ENCODE measurements around the gene NTN5.

Gene NTN5

GRCh38 chr19:48663667-48664066, 9.2 kb downstream of the NTN5 start:
- no peak for TF ChIP-seq GATA3 (IDR thresholded peaks at IDR 0.05; ENCODE audit: low read depth, low read length)
- no peak for TF ChIP-seq GATA2 (IDR thresholded peaks at IDR 0.05; ENCODE audit: low read depth, low read length)

- TF ChIP-seq GATA3 (IDR thresholded peaks at IDR 0.05; ENCODE audit: low read depth, low read length) (no peak), GATA2 (IDR thresholded peaks at IDR 0.05; ENCODE audit: low read depth, low read length) (no peak)
Measured at GRCh38 chr19:48661711-48662090, 11.1 kb downstream of the NTN5 start.

DNA sequence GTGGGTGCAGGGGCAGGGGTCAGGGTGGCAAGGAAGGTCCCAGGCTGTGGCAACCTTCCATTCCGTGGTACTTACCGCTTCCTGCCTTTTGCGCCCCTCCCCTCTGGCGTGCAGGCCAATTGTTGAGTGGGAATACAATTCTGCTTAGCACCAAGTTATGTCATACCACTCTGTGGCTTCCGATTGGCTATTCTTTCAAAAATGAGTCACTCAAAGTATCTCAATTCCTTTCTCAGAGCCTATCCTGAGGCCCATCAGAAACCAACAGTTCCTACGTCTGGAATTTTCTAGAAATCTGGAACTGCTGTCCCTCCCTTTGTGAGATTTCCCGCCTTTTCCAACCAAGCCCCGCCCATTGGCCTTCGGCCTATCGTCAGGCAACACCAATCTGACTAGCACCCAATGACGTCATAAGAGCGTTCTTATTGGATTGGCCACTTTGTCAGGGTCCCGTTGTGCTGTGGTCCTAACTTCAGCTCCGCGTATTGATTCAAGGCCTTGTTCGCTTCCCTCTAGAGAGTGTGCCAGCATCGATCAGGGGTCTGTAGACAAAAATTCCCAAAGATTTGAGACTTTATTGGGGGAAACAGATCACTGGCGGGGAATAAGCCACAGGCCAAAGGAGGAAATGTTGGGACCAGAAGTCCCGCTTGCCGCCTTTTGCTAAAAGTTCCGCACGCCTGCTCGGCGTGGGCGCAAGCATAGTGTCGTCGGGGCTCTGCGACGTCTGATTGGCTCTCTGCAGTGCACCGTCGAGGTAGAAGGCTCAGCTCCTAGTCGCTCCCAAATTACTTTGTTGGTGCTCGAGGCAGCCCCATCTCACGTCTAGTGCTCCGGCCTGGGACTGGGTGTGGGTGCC, 11.7 kb downstream of the NTN5 start:
- TF ChIP-seq GATA3 (IDR thresholded peaks at IDR 0.05; ENCODE audit: low read depth, low read length) (no peak), GATA2 (IDR thresholded peaks at IDR 0.05; ENCODE audit: low read depth, low read length) (no peak)

DNA sequence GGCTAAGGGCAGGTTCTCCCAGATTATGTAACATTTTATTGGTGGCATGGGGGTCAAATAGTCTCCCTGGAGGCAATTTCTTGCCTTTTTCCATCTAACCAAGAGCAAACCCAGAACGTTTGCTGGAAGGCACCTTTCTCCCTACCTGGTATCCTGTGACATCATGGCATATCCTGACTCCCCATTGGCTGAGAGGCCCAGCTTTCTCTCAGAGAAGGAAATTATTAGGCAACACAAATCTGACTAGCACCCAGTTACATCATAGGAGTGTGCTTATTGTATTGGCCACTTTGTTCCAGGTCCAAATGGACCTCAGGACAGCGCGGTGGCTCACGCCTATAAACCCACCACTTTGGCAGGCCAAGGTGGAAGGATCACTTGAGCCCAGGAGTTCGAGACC, 13.0 kb downstream of the NTN5 start:
- TF ChIP-seq GATA2 (IDR thresholded peaks at IDR 0.05; ENCODE audit: low read depth, low read length) (no peak), GATA3 (IDR thresholded peaks at IDR 0.05; ENCODE audit: low read depth, low read length) (no peak)

- TF ChIP-seq GATA3 (IDR thresholded peaks at IDR 0.05; ENCODE audit: low read depth, low read length) (no peak), GATA2 (IDR thresholded peaks at IDR 0.05; ENCODE audit: low read depth, low read length) (no peak)
Measured at GRCh38 chr19:48658483-48658882, 14.3 kb downstream of the NTN5 start.

DNA sequence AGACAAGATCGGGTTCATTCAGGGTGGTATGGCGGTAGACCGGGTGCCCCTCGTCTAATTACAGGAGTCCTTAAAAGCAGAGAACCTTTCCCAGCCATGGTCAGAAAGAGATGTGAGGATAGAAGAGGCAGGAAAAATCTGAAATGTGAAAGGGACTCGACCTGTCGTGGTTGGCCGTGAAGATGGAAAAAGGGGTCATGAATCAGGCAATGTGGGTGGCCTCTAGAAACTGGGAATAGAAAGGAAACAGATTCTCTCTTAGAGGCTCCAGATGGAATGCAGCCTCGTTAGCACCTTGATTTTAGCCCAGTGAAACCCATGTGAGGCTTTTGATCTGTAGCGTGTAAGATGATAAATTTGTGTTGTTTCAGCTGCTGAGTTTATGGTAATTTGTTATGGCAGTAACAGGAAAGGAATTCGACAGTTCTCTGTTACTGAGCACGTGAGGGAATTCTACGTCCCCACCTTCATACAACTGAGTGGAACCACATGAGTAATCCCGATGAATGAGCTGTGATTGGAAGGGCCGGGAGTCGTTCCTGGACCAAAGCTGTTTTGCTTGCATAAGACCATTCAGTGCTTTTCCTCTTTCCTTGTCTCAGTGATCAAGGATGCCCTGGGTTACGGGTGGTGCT, 15.9 kb downstream of the NTN5 start:
- TF ChIP-seq GATA3 (IDR thresholded peaks at IDR 0.05; ENCODE audit: low read depth, low read length): no peak
- no peak for TF ChIP-seq GATA2 (IDR thresholded peaks at IDR 0.05; ENCODE audit: low read depth, low read length)

DNA sequence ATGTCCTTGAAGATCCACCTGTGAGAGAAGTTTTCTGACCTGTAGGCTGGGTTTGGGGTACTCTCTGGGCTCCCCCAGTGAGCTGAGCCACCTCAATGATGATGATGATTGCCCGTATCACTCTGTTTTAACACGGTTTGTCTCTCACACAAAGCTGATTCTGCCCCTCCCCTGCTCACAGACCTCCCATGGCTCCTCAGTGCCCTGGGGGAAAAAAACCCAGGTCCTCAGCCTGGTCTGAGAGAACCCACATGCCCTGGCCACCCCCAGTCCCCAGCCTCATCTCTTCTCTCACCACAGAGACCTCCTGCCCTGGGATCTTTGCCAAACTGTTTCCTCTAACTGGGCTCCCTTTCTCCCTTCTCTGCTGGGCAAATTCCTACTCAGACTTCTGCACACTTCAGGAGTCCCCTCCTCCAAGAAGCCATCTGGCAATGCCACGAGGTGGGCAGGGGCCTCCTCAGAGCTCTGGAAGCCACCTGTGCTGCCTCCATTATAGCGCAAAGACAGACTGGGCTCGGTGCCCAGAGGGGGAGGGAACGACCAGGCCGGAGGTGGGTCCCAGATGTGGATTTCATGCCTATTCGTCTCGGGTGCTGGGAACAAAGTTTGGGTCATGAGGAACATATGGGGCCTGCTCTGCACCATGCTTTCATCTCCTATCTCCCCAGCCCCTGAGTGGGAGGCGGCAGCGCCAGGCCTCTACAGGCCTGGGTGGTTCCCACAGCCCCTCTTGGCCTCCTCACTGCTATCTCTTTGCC, 18.3 kb downstream of the NTN5 start:
- TF ChIP-seq GATA2 (IDR thresholded peaks at IDR 0.05; ENCODE audit: low read depth, low read length): no peak
- TF ChIP-seq GATA3 (IDR thresholded peaks at IDR 0.05; ENCODE audit: low read depth, low read length): no peak

DNA sequence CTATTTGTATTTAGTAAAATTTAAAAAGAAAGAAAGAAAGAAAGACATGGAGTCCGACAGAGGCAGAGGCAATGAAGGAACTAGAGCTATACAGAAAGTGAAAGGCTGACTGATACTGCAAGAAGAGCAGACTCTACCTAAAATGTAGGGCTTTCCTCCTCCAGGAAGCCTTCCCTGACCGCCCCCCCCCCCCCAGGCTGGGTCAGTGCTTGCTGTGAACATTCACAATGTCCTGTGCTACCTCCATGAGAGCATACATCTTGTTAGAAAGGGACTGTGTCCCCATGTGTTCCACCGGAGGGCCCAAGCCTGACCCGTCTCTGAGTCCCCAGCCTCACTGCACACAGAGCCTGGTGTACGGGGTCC, 21.2 kb downstream of the NTN5 start:
- TF ChIP-seq GATA3 (IDR thresholded peaks at IDR 0.05; ENCODE audit: low read depth, low read length) (no peak), GATA2 (IDR thresholded peaks at IDR 0.05; ENCODE audit: low read depth, low read length) (no peak)

DNA sequence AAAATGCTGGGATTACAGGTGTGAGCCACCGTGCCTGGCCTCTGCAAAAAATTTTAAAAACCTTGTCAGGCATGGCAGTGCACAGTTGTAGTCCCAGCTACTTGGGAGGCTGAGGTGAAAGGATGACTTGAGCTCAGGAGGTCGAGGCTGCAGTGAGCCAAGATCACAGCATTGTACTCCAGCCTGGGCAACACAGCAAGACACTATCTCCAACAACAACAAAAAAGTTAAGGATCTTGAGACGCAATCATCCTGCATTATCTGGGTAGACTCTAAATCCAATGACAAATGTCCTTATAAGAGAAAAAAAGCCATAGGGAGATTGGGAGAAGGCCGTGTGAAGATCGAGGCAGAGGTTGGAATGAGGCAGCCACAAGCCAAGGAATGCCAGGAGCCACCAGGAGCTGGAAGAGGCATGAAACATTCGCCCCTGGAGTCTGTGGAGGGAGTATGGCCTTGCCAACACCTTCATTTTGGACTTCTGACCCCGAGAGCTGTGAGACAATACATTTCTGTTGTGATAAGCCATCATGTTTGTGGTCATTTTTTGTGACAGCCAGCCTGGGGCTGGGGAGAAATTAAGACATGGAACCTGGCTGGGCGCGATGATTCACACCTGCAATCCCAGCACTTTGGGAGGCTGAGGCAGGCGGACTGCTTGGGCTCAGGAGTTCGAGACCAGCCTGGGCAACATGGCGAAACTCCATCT, 21.7 kb downstream of the NTN5 start:
- TF ChIP-seq GATA3 (IDR thresholded peaks at IDR 0.05; ENCODE audit: low read depth, low read length): no peak
- no peak for TF ChIP-seq GATA2 (IDR thresholded peaks at IDR 0.05; ENCODE audit: low read depth, low read length)

- TF ChIP-seq GATA2 (IDR thresholded peaks at IDR 0.05; ENCODE audit: low read depth, low read length): no peak
- TF ChIP-seq GATA3 (IDR thresholded peaks at IDR 0.05; ENCODE audit: low read depth, low read length): no peak
Measured at GRCh38 chr19:48648134-48648533, 24.7 kb downstream of the NTN5 start.

GRCh38 chr19:48646722-48647216, 26.0 kb downstream of the NTN5 start:
- TF ChIP-seq GATA2 (IDR thresholded peaks at IDR 0.05; ENCODE audit: low read depth, low read length) (no peak), GATA3 (IDR thresholded peaks at IDR 0.05; ENCODE audit: low read depth, low read length) (no peak)

DNA sequence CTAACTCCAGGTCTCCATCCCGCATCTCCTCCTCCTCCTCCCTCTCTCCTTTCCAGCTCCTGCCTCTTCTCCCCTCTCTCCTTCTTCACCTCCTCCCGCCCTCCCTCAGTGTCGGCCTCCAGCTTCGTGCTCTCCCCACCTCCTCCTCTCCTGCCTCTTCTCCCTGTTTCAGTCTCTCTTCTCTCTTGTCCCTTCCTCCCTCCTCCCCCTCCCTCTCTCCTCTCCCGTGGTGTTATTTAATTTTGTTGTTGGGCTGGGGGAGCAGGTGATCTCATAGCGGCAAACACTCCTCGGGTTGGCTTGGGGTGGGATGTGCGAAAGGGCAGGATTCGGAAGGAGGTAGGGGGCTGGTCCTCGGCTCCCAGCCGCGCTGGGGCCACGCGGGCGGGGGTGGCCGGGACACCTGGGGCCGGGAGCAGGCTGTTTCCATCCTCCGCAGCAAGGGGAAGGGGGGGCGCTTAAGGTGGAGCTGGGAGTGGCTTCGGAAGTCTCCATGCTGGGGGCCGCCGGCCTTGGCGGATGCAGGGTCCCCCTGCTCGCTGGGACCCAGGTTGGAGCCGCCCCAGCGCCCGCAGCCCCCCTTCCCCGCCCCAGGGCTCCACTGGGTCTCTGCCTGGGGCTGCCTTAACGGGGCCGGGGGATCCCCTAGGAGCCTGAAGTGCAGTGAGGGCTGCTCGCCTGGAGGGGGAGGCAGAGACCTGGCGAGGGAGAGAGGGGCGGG, 26.7 kb downstream of the NTN5 start, which contains the start of gene CA11:
Gene CA11, minus strand, starts transcription at position 187 of the 721 bp plus-strand sequence. CDS start 555 bp downstream, outside the sequence.
- no peak for TF ChIP-seq GATA2 (IDR thresholded peaks at IDR 0.05; ENCODE audit: low read depth, low read length)
- TF ChIP-seq GATA3 (IDR thresholded peaks at IDR 0.05; ENCODE audit: low read depth, low read length): no peak

GRCh38 chr19:48645620-48646000, 27.2 kb downstream of the NTN5 start:
- no peak for TF ChIP-seq GATA2 (IDR thresholded peaks at IDR 0.05; ENCODE audit: low read depth, low read length)
- TF ChIP-seq GATA3 (IDR thresholded peaks at IDR 0.05; ENCODE audit: low read depth, low read length): no peak
